Fibroblast of skin of back (primary cell): ENCODE measurements around the gene GNG5.
"Not testable (repeated sequence)": the region's sequence is repeated elsewhere in the genome, so short reads cannot be mapped to it uniquely, and the experiment has no call there.

ENCODE experiments used
- DNase-seq: peaks from one replicate; pipeline ENCODE4 v3.0.0-alpha.2; 2013

The GNG5 gene

GRCh38 chr1:84488107-84488506 lies 18.3 kb downstream of the GNG5 start:
- no peak for DNase-seq

- no peak for DNase-seq
These were observed 25.1 kb downstream of the GNG5 start for GRCh38 chr1:84481317-84481716.

- no peak for DNase-seq
These were observed 25.7 kb downstream of the GNG5 start for GRCh38 chr1:84480650-84481049.

GRCh38 chr1:84479998-84480397 lies 26.4 kb downstream of the GNG5 start:
- DNase-seq = no peak

- peak; percentile 89 for DNase-seq
These were observed 27.2 kb downstream of the GNG5 start, which contains the start of gene RPF1 for GRCh38 chr1:84478876-84479868. RPF1 (plus strand) TSS chr1:84479266; CDS start chr1:84479282, 16 bp downstream.

- DNase-seq = no peak
These were observed 30.2 kb downstream of the GNG5 start for GRCh38 chr1:84476225-84476624.

GRCh38 chr1:84467298-84467697 lies 39.1 kb downstream of the GNG5 start:
- DNase-seq = no peak

- no peak for DNase-seq
These were observed 44.3 kb downstream of the GNG5 start for GRCh38 chr1:84462118-84462517.

GRCh38 chr1:84452436-84452835 lies 53.9 kb downstream of the GNG5 start:
- no peak for DNase-seq

- DNase-seq = no peak
These were observed 55.5 kb downstream of the GNG5 start for GRCh38 chr1:84450910-84451309.

GRCh38 chr1:84448704-84449103 lies 57.7 kb downstream of the GNG5 start:
- DNase-seq = not testable (repeated sequence)
